Breast epithelium (tissue), 4 donors: ENCODE measurements around the gene RABAC1. TPM values are rescaled to one million over a fixed set of nuclear protein-coding genes. Genes with fewer than 3 reads are reported as not detected.

Source experiments
- DNase-seq, 2 donors: peaks; one replicate each; pipeline ENCODE4 v3.0.0-alpha.2; 2019; ENCODE audit warnings: low spot score in 2 of 2
- H3K27ac ChIP-seq, 2 donors: fragments of 200-600 bp; sonication (generic) in 1 of 2; one replicate each; pipeline ENCODE4 v1.5.1; 2016 to 2019; ENCODE audit warnings: mild to moderate bottlenecking in 1 of 2
- H3K27me3 ChIP-seq, 2 donors: fragments of 200-600 bp; sonication (generic) in 1 of 2; one replicate each; pipeline versions ENCODE4 v1.5.1 to v1.6.0; 2017 to 2019; ENCODE audit warnings: control low read depth in 1 of 2, mild to moderate bottlenecking in 1 of 2
- H3K36me3 ChIP-seq: fragments of 200-600 bp; one replicate; pipeline ENCODE4 v1.5.1; 2019
- H3K4me1 ChIP-seq, 2 donors: fragments of 200-600 bp; sonication (generic); one replicate each; pipeline ENCODE4 v1.5.1; 2016 to 2019; ENCODE audit warnings: control low read depth in 1 of 2
- H3K4me3 ChIP-seq, 3 donors: fragments of 200-600 bp; sonication (generic); 1 replicate in 2 of 3; 2 replicates in 1 of 3; pipeline ENCODE4 v1.5.1; 2016 to 2019; ENCODE audit warnings: mild to moderate bottlenecking in 3 of 3, moderate library complexity in 2 of 3
- H3K9me3 ChIP-seq, 2 donors: fragments of 200-600 bp; sonication (generic) in 1 of 2; one replicate each; pipeline ENCODE4 v1.5.1; 2016 to 2019; ENCODE audit warnings: control low read depth in 1 of 2
- POLR2A ChIP-seq: fragments of 450-650 bp; IDR thresholded peaks from one replicate; pipeline ENCODE4 v1.6.1; 2016; ENCODE audit warnings: antibody characterized with exemption, mild to moderate bottlenecking, moderate library complexity
- POLR2AphosphoS5 ChIP-seq, 3 donors: sonication (generic); formaldehyde crosslinking; IDR thresholded peaks; one replicate each; pipeline ENCODE4 v1.6.1; 2017; ENCODE audit warnings: antibody characterized with exemption in 3 of 3
- intact Hi-C: fragments of 100-400 bp; cut with DNase I; formaldehyde crosslinking; loops from one replicate; pipeline ENCODE4 v1.15.1; 2023; ENCODE audit warnings: low total_unique reads
- total RNA-seq, 3 donors: library from RNA; depleted of rRNA; stranded (reverse); fragments of >200 nt; gene quantifications; one replicate each; pipeline ENCODE4 v1.1.0, GENCODE V29; 2016
- TF ChIP-seq, protein P1 (sequence below), 3 donors: fragments of 450-650 bp; IDR thresholded peaks; one replicate each; pipeline ENCODE4 v1.5.1; 2016 to 2017; ENCODE audit warnings: antibody characterized with exemption in 3 of 3, mild to moderate bottlenecking in 3 of 3, moderate library complexity in 3 of 3

Gene RABAC1
- total RNA-seq, 3 donors from 2014 or later: 150 to 190 (median 153) TPM

DNA sequence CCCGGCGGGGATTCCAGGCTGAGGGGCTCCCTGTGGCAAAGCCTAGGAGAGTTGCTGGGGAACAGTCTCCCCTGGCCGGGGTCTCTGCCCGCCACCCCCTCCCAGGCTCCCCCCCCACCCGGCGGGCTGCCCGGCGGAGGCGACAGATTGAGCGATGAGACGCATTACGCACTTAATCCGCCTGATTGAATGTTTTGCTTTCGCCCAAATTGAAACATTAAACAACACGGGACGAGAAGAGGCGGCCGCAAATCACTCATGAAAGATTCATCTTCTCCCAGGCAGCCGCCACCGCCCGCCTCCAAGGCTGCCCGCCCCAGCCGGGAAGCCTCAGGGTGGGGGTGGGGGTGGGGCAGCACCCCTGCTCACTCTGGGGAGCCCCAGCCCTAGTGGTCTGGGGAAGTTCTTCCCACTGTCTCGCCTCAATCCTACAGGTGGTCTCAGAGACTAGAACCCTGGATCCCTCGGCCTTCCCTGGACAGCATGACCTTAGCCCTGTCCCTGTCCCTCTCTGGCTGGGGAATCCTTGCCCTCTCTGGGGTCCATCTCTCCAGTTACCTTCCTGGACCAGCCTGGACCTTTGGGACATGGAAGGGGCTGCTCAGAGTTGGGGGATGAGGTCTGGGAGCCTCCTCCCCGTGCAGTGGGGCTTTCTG, 23.2 kb downstream of the RABAC1 start:
- no peak for DNase-seq
- Histone ChIP-seq H3K9me3 (no peaks in the 10 kb centered on the region), H3K4me3 (no peak overlapping the region), H3K36me3 (no peaks in the 10 kb centered on the region), H3K27ac (no peak overlapping the region), H3K27me3 (peaks cover 2 to 56% of the 10 kb centered on the region in 2 donors), H3K4me1 (peaks cover 0 to 2% of the 10 kb centered on the region in 2 donors)
- intact Hi-C loops: no loop called here
- TF ChIP-seq POLR2AphosphoS5 (IDR thresholded peaks at IDR 0.05) (no peak), POLR2A (no peak)

DNA sequence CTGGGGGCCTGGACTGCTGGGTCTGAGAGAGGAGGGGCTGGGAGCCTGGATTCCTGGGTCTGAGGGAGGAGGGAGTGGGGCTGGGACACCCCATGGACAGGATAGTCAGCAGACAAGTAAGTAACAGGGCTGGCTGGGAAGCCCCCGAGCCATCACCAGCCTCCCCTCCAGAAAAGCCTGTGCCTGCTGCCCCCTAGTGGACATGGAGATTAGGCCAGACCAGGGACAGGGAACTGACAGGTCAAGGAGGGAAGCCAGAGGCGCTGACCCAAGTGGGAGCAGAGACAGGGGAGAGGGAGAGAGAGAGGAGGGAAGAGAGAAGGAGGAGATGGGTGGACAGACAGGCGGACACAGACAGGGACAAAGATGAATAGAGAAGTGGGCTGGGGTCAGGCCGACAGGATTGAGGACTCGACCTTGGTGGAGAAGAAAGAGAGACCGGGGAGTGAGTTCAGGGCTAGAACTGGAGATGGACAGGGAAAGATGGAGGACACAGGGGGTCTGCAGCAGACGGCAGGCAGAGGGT, 24.2 kb downstream of the RABAC1 start:
- H3K36me3 ChIP-seq: no peaks in the 10 kb centered on the region
- peak; percentile 36 to 68 for DNase-seq
- TF ChIP-seq POLR2A (no peak), POLR2AphosphoS5 (IDR thresholded peaks at IDR 0.05) (no peak)
- TF ChIP-seq, protein P1, sequence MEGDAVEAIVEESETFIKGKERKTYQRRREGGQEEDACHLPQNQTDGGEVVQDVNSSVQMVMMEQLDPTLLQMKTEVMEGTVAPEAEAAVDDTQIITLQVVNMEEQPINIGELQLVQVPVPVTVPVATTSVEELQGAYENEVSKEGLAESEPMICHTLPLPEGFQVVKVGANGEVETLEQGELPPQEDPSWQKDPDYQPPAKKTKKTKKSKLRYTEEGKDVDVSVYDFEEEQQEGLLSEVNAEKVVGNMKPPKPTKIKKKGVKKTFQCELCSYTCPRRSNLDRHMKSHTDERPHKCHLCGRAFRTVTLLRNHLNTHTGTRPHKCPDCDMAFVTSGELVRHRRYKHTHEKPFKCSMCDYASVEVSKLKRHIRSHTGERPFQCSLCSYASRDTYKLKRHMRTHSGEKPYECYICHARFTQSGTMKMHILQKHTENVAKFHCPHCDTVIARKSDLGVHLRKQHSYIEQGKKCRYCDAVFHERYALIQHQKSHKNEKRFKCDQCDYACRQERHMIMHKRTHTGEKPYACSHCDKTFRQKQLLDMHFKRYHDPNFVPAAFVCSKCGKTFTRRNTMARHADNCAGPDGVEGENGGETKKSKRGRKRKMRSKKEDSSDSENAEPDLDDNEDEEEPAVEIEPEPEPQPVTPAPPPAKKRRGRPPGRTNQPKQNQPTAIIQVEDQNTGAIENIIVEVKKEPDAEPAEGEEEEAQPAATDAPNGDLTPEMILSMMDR (IDR thresholded peaks at IDR 0.05): peak; percentile 75 to 77 (median 76)
- intact Hi-C loops: no loop called here
- H3K4me1 ChIP-seq: no peaks in the 10 kb centered on the region
- no peaks in the 10 kb centered on the region for H3K9me3 ChIP-seq
- H3K27me3 ChIP-seq: peaks cover 2 to 59% of the 10 kb centered on the region in 2 donors
- no peak overlapping the region for H3K4me3 ChIP-seq
- no peak overlapping the region for H3K27ac ChIP-seq

DNA sequence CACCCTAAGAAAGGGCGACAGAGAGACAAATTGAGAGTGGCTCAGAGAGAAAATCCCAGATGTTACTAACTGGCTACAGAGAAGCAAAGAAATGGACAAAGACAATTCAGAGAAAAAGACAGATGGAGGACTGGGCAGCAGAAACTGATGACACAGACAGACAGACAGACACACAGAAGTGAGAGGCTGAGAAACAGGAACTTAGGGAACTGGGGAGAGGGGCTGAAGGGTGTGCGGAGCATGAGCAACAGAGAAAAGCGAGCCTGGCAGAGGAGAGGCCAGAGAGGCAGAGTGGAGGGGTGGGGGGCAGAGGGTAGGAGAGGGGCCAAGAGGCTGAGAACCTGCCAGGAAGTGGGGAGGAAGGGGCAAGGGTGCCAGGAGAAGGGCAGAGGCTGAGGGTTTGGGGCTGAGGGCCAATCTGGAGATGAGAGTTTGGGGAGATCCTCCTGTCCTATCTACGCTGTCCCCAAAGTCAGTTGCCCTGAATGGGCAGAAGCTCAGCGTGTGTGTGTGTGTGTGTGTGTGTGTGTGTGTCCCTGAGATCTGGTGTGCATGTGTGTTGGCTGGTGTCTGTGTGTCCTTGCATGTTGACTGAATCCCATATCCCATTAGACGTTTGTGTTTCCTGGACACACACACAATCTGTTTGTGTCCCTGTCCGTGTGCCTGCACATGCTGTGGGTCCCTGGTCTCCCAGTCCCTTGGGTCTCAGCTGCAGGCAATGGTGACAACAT, 25.3 kb downstream of the RABAC1 start:
- TF ChIP-seq POLR2AphosphoS5 (IDR thresholded peaks at IDR 0.05) (no peak), POLR2A (no peak)
- TF ChIP-seq, protein P1 (IDR thresholded peaks at IDR 0.05): no peak
- no peaks in the 10 kb centered on the region for H3K9me3 ChIP-seq
- H3K27me3 ChIP-seq: peaks cover 2 to 67% of the 10 kb centered on the region in 2 donors
- peaks cover 0 to 4% of the 10 kb centered on the region in 2 donors for H3K4me1 ChIP-seq
- DNase-seq: no peak
- H3K4me3 ChIP-seq: no peak overlapping the region
- H3K36me3 ChIP-seq: no peaks in the 10 kb centered on the region
- intact Hi-C loops: no loop called here
- H3K27ac ChIP-seq: no peak overlapping the region

DNA sequence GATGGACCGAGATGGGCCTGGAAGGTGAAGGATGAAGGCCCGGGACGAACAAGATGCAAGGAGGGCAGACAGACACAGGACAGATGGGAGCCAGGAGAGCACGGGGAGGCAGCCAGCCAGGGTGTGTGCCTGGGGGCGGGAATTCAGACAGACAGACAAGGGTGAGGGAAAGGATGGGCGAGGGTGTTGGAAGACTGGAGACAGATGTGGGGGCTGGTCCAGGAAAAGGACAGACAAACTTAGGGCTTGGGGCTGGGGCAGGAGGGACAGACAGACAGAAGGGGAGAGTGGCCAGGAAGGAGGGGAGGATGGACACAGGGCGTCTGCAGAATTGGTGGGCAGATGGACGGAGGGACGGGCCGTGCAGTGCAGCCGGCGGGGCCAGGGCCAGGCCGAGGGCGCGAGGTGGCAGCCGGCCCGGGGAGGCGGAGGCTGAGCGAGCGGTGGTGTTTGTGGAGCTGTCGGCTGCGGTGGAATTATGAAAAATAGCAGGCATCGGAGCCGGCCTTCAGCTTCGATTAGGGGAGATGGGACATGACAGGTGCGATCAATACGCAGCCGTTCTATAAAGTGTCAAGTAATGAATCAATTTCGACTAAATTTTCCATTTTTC, 26.3 kb downstream of the RABAC1 start:
- intact Hi-C loops: no loop called here

DNA sequence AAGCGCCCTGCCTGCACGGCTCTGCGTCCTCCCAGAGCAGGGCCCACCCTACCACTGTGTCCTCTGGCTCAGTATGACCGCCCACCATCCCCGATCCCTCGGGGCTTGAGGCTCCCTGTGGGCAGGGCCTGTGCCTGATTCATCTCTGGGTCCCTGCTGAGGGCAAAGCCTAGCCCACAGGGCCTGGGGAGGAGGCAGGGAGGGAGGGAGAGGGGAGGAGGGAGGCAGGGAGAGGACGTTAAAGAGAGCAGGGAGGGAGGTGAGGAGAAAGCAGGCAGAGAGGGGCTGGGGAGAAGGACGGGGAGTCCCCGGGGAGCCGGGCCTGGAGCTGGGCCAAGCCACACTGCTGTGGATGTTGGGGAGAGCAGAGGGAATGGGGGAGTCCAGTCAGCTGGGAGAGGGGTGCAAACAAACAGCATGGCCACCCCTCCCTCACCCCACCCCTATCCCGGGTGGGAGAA, 26.8 kb downstream of the RABAC1 start:
- Histone ChIP-seq H3K27ac (no peak overlapping the region), H3K9me3 (no peaks in the 10 kb centered on the region), H3K4me3 (no peak overlapping the region), H3K4me1 (peaks cover 0 to 7% of the 10 kb centered on the region in 2 donors), H3K27me3 (peaks cover 2 to 76% of the 10 kb centered on the region in 2 donors), H3K36me3 (no peaks in the 10 kb centered on the region)
- intact Hi-C loops: no loop called here
- TF ChIP-seq POLR2AphosphoS5 (IDR thresholded peaks at IDR 0.05) (no peak), POLR2A (no peak)
- TF ChIP-seq, protein P1 (IDR thresholded peaks at IDR 0.05): no peak
- no peak for DNase-seq

More for the DNA sequence above, 26.3 kb downstream of the RABAC1 start:
- Histone ChIP-seq H3K4me1 (peaks cover 0 to 7% of the 10 kb centered on the region in 2 donors), H3K27ac (no peak overlapping the region), H3K9me3 (no peaks in the 10 kb centered on the region), H3K4me3 (no peak overlapping the region), H3K27me3 (peaks cover 2 to 77% of the 10 kb centered on the region in 2 donors), H3K36me3 (no peaks in the 10 kb centered on the region)
- no peak for DNase-seq
- TF ChIP-seq POLR2AphosphoS5 (IDR thresholded peaks at IDR 0.05) (no peak), POLR2A (no peak)
- TF ChIP-seq, protein P1 (IDR thresholded peaks at IDR 0.05): no peak
